Activated T-helper 1 cell treated with anti-CD3 and anti-CD28 coated beads, Interleukin-2, amount 50 U/mL, for 16 hours (primary cell): Measurements from ENCODE around the gene MAP4K4.
"Not testable (repeated sequence)": the region's sequence is repeated elsewhere in the genome, so short reads cannot be mapped to it uniquely, and the experiment has no call there.

Source experiments
- DNase-seq, 2 donors: peaks; one replicate each; pipeline ENCODE4 v3.0.0-alpha.2; 2020; ENCODE audit warnings: low read depth in 1 of 2, low spot score in 1 of 2

The MAP4K4 gene

DNA sequence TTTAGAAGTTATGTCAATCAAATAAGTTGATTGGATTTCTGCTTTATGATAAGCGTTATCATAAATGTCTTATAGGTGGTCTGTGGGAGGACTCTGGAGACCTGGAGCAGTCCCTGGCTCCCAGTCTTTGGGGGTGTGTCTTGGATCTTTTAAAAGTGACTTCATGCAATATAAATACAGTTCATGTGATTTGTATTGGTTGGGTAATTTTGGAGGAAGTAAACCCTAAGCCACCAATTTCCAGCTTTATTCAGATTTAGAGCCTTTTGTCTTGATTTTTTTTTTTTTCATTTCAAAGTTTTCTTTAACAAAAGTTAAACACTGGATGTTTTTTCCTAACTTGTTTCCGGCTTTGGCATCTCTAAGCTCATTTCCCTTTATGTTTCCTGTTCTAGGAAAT is 68.8 kb downstream of the MAP4K4 start:
- no peak for DNase-seq

DNA sequence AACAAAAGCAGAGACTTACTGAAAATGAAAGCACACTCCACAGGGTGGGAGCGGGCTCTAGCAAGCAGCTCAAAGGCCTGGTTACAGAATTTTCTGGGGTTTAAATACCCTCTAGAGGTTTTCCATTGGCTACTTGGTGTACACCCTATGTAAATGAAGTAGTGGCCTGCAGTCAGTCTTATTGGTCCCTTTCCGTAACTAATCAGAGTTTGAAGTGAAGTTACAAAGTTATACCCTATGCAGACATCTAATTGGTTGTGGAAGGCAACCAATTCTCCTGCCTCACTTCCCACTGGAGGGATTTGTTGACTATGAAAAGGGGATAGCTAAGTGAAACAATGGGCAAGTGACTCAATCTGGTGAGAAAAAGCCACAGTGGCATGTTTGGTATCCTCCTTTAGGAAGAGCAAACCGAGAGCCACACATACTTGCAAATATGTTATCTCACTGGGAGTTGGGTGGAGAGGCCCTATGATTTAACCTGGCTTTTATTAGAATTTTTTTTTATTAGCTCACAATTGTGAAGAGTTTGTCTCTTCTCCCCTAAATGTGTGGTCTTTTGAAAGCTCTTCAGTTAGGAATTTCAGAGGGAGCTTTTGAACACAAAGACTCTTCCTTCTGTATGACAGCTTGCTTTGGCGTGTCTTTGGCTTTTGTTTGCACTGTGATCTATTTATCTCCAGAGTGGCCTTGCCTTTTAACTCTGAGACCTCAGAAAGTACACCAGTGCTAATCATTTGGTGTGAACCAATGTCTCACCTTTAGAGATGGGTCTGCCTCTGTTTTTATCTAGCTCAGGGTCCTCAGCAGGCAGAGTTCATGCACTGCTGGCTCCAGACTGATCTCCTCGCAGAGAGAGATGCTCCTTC is 69.6 kb downstream of the MAP4K4 start:
- no peak for DNase-seq

DNA sequence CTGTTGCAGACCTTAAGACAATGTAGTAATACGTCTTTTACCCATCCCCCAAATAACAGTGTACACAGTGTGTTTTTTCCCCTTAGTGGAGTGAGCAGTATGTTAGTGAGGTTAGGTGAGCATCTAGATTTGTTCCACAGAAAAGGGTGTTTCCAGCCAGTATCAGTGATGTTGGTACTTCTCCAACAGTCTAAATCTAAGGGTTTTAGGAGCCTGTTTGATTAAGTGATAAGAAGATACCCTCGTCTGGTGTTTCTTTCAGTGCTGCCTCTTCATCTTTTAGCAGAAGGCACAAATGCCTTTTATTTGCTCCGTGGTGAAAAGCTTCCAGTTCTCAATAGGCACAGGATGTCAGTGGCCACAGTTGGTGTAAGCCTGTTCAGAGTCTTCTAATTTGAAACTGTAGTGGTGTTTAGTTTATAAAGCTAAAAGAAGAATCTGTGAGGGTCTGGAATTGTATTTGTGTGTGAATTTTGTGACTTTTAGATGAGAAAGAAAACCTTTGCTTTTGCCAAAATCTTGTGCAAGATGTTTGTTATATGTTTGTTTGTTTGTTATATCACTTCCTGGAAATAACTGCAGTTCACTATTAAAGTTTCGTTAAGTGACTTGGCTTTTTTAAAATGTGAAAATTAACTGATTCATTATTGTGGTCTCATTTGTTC is 71.2 kb downstream of the MAP4K4 start:
- no peak for DNase-seq

DNA sequence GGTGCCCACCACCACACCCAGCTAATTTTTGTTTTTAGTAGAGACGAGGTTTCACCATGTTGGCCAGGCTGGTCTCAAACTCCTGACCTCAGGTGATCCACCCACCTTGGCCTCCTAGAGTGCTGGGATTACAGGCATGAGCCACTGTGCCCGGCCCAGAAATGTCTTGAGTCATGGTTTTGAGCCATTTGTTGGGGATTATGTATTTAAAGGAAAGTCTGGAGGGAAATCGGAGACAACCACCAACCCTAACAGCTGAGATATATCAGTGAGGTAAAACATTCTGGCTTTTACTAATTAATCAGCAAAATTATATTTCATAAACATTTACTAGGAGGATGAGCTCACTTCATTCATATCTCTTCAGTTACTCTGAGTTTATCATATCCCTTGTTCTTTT is 72.2 kb downstream of the MAP4K4 start:
- not testable (repeated sequence) for DNase-seq

DNA sequence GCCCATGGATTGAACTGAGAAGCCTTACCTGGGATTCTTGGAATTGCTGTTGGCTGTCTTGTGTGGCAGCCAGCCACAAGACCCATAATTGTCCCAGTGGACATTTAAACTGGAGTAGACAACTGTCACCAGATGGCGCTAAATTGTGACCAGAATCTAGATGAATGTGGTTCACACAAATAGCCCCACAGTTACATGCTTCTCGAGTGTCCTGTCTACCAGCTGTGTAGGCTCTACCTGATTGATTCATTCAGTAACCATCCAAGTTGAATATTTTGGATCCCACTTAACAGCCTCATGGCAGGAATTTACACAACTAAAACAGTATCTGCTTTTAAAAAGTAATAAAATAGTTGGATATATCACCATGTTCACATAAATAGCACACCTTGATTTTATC is 73.2 kb downstream of the MAP4K4 start:
- DNase-seq = no peak

DNA sequence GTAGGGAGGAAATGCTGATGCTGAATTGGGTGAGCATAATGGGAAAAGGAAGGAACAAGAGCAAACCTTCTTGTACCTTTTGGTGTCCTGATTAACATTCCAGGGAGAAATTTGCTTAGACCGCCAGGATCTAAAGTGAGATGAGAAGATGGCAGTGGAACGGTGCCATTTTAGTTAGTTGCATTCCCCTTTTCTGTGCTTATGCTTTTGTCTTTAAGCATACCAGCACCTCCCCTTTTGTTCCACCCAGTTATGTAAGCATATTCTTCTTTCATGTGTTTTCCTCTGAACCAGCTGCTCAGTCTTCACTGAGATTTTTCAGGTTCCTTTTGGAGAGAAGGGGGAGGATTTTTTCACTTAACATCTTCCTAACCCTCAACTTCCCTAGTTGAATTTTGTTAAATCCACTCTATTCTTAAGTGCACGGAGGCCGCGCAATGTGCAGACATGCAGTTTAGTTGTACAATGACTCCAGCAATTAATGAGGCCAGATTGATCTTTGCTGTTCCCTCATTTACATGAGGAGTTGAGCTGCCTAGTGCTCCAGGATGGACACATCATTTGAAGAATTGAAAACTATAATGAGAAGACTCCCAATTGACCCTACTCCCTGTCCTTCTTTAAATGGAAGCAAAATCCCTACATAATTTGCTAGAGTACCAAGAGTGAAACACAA is 73.9 kb downstream of the MAP4K4 start:
- no peak for DNase-seq

DNA sequence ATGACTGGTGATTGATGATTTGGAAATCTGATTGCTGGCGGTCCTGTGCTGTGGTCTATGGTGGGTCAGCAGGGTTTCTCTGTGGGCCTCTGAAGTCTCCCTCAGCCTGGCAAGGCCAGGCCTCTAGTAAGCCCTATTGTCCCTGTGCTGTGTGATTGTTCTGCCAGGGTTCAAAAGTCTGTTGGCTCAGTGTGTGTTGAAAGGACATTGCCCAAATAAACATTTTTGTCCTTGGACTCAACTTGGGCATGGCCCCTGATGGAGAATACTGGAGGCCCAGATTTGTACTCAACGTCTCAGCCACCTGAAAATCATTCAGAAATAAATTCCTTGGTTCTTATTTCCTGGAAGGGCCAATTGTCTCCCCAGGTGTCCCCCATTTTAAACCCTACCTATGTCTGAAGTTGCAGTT is 74.4 kb downstream of the MAP4K4 start:
- DNase-seq = no peak

DNA sequence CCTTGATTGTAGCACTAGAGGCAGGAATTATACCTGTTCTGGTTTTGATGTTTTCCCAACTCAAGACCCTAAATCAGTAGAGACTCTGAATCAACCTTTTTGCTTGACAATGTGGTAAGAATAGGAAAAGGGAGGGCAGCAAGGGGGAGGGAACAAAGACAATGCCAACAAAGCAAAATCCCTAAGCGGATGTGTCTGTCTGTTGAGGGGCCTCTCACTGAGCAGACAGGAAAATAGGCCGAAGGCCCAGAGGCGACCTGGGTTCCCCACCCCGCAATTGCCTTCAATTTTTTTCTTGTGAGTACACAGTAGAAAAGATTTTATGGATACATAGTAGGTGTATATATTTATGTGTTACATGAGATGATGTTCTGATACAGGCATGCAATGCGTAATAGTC is 75.6 kb downstream of the MAP4K4 start:
- DNase-seq = no peak

DNA sequence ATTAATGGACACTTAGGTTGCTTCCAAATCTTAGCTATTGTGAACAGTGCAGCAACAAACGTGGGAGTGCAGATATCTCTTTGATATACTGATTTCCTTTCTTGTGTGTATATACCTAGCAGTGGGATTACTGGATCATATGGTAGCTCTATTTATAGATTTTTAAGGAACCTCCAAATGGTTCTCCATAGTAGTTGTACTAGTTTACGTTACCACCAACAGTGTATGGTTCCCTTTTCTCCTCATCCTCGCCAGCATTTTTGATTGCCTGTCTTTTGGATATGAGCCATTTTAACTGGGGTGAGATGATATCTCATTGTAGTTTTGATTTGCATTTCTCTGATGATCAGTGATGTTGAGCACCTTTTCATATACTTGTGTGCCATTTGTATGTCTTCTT is 76.5 kb downstream of the MAP4K4 start:
- DNase-seq = not testable (repeated sequence)

DNA sequence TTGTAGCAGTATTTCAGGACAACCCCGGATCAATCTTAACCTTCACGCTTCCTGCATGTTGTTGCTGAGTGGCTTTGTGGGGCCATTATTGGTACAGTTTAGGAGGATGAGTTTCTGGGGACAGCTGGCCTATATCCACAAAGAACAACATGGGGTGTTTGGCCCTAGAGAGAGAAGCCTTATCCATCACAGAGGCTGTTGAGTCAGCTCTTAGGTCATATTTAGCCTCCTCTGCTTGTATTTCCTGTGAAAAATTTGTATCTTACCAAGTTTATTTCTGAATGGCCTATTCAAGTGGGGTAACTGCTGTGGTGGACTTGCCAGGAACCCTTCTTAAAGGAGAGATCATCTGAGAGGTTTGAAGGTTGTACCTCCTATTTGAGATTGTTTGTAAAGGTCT is 77.6 kb downstream of the MAP4K4 start:
- no peak for DNase-seq

DNA sequence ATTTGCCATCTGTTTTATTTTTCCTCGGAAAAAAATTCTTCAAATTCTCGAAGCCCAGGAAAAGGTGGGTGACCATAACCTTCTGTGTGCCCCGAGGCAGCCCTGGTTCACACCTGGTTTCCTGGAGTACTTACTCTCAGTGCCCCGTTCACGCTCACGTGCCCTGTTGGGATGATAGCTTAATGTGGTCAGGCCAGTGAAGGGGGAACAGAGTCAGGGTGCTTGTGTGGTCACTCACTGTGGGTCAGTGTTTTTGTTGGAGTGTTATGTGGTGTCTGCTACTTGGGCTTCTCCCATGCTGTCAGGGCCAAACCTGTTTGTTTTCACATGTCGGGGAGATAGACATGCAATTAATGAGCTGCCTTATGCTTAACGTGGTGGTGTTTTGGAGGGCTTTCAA is 78.1 kb downstream of the MAP4K4 start:
- no peak for DNase-seq

DNA sequence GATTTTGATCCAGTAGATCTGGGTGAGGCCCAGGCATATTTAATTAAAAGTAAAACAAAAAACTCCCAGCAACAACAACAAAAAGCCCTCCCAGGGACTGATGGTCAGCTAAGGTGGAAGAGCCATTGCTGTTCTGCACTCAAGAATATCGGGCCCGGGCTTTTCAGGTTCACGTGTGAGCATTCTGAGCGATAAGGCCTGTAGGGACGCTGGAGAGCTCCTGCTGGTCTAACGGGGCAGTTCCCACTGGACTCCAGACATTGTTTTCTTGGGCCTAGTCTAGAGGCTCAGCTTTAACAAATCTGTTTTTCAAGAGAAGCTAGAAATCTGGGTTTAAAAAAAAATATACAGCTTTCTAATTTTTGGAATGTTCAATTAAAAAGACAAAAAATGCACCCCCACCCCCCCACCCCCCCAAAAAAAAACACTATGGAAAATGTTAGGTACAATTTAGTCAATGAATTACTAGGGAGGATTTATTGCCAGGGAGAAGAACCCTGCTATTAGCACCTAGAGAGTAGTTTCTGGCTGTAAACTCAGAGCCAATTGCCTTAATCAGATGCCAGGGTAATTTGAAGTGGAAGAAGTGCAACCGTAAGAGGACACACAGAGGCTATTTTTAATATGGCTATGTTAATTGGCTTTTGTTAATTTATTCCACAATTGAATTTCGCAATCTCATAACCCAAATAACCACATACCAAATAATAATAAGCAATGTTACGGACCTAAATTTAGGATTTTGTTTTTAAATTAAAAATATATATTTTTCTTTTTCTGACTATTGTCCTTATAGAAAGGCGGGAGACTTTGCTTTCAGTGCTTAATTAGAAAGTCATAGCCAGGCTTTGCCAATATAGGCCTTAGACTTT is 78.9 kb downstream of the MAP4K4 start:
- no peak for DNase-seq

DNA sequence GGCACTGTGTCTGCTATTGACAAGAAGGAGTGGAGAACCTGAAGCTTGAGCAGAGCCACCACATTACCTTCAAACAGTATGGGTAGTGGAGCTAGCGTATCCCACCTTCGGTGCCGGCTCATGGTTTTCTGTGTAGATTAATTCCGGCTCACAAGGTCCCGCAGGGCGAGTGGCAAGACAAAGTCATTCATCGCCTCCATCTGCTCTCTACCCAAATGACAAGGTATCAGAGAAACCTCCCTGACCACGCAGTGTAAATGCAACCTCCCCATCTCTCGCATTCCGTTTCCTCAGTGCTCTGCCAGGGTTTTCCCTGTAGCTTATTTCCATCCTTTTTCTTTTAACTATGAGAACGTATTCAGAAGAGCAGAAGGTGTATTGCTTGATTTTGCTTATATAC is 79.8 kb downstream of the MAP4K4 start:
- DNase-seq = no peak

DNA sequence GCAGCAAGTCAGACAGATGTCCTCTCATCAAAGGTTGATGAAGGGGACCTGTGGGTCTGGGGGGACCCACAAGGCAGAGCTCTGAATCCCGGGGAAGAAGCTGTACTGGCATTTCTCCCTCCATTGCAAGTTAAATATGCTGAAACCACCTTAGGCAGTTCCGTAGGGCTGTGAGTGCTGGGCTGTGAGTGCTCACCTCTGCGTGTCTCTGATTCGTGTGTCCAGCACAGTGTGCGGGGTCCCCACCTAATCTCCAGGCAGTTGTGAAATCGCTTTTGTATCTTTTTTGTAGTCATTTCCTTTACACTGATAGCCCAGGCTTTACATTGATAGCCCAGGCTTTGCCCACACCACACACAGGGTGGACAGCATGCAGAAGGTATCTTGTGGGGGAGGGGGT is 80.6 kb downstream of the MAP4K4 start:
- DNase-seq = no peak

DNA sequence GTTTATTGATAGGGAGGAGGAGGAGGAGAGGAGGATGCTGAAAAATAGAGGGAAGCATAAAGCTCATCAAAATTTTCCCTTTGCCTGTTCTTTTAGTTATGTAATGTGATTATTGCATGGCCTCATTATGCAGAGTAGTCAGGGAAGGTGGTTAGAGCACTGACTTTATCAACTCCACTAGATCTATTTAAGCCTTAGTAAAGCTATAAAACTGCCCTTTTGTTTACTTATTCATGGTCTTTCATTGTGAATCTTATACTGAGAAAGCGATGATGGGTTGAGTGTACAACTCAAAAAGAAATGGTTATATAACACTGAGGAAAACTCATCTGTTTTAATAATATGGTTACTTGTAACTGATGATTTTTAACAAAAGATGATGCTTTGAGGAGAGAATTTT is 81.7 kb downstream of the MAP4K4 start:
- DNase-seq = no peak

DNA sequence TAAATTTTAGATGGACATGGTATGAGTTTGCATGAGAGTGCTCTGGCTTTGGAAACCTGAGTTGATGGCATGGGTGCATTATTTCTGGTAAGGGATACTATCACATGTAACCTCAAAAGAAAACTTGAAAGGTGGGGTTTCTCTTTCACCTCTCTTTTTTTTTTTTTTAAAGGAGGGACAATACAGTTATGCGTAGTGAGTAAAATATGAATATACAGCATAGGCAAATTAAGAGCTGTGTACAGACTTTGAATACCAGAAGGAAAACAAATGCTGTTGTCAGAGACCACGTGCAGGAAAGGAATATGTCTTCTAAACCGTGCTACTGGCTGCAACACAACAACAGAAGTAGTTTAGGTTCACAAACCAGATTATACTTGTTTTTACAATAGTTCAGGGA is 82.1 kb downstream of the MAP4K4 start:
- no peak for DNase-seq

DNA sequence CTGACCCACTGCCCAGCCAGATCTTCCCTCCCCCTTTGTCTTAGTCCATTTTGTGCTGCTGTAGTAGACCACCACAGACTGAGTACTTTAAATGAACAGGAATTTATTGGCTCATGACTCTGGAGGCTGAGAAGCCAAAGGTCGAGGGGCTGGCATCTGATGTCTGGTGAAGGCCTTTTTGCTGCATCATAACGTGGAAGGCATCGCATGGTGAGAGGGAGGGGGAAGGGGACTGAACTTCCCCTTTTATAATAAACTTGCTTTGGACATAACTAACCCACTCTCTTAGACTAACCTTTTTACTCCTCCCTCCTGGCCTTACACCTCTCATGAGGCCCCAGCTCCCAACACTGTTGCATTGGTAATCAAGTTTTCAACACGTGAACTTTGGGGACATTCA is 83.8 kb downstream of the MAP4K4 start:
- no peak for DNase-seq

DNA sequence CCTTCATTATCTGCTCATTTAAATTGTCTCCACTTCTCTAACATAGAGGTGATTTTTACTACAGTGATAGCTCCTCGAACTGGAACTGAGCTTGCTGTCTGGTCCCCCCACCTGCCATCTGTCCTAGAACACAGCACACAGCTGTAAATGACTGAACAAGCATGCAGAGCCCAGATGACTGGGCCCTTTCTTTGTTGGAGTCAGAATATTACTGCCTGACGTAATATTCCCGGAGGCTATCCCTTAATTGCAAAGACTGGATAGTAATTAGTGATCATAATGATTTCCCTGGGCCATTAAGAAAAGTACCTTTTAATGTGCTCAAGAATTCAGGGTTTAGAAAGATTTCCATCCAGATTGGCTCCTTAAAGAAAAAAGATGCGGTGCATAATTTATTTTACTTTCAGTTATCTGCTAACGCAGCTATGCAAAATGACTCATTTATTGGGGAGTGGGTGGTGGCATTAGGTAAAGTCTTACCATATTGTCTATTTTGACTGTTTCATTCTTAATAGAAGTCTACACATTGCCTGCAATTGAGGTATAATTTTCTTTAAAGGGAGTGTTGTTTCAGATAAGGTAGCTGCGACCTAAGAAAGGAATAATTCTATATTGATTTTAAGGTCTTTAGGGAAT is 84.4 kb downstream of the MAP4K4 start:
- DNase-seq = no peak

DNA sequence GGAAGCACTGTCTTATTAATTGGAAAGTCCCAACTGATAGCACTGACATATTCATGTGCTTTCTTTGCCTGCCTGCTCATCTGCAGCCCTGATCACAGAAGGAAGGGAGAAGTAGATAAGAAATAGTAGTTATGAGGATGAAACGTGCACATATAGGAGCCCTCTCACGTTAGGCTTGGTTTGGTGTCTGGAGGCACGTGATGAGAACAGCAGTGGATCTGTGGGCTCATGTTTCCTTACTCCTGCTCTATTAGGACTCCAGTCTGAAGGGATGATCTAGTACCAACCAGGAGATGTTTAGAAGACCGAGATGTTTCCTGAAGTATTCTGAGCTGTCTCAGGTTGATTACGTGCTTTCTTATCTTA is 84.9 kb downstream of the MAP4K4 start:
- no peak for DNase-seq

DNA sequence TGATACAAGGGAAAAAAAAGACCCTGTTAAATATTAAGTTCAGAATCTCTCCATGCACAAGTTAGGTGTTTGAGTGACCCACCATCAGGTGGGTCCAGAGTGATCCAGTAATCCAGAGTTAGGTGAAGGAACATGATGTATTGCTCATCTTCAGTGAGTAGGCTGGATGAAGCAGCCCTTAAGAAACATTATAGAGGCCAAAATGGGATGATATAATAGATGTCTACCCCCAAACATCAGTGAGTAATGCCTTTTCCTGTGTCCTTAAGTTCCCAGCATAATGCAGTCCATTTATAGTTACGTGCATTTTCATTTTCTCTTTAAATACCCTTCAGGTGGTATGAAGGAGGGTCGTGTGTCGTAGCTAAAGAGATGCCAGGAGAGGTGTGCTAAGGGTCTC is 89.6 kb downstream of the MAP4K4 start:
- DNase-seq = no peak

DNA sequence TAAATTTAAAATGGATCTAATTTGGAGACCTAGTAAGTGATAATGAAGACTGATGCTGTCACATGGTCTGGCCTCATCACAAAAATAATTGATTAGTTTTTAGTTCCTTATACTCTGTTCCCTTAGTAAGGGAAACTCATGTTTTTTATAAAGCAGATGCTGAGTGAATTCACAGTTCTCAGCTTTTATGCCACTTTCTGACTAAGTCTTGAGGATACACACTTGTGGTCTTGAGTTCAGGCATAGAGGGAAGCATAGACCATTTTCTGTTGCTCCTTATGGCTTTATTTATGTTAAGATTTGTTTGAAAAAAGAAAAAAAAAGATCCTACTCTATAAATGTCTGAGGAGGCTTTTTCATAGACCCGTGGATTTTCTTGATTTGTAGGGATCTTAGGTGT is 91.1 kb downstream of the MAP4K4 start:
- no peak for DNase-seq
